NCI-H2171 (cell line): Measurements from ENCODE around the gene TMED1.
"Not testable (repeated sequence)": the region's sequence is repeated elsewhere in the genome, so short reads cannot be mapped to it uniquely, and the experiment has no call there.

Experiments used
- DNase-seq: peaks from one replicate; lab custom pipeline; 2025; lab: John Stamatoyannopoulos, UW

Gene TMED1

DNA sequence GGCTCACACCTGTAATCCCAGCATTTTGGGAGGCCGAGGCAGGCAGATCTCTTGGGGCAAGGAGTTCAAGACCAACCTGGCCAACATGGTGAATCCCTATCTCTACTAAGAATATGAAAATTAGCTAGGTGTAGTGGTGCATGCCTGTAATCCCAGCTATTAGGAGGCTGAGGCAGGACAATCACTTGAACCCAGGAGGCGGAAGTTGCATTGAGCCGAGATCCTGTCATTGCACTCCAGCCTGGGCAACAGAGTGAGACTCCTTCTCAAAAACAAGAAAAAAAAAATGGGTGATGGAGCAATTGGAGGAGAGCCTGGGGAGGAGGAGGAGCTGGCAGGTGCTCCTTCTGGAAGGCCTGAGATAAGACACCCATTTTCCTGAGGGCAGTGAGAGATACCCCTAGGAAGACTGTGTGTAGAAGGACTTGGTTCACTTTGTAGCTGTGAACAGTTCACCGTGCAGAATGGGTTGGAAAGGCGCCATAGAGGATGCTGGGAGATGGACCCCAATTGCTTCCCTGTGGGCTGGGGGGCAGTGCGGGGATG lies 26.6 kb upstream of the TMED1 start:
- DNase-seq = no peak

DNA sequence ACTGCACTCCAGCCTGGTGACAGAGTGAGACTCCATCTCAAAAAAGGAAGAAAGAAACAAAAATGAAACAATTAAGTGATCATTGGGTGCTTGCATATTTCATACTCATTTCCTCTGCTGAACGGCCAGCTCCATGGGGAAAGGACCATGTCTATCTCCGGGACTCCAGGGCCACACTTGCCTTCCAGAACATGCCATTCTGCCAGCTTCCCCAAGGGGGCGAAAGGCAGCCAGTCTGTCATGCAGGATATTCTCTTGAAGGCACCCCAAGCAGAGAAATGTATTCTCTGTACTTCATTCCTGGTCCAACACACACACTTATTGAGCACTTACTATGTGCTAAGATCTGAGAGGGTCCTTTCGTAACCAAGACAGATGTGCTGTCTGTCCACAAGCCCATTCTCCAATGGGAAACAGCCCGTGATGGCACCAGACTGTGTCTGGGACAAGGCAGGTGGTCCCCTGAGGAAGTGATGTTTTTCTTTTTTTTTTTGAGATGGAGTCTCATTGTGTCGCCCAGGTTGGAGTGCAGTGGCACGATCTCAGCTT lies 25.2 kb upstream of the TMED1 start:
- DNase-seq = no peak

DNA sequence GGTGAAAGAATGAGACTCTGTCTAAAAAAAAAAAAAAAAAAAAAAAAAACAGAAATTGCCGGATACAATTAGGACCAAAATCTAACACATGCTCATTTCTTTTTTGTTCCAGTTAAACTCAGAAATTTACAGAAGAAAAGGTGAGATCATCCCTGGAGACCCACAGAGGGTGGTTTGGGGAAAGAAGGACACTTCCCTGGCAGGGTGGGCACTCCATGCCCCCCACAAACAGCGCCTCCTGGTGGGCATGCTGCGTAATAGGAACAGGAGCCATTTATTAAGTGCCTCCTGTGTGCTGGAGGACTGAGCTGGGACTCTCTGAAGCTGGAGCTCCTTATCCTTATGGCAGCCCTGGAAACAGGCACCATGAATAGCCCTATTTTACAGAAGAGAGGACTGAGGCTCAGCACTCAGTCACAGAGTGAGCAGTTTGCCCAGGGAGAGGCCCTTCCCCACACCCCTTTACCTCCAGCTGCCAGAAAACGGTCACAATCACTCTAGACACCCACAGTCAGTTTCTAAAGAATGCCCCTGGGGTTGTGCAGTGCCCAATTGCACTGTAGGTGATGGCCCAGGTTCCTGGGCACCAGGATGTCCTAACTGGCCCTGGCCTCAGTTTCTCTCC lies 22.3 kb upstream of the TMED1 start:
- no peak for DNase-seq

DNA sequence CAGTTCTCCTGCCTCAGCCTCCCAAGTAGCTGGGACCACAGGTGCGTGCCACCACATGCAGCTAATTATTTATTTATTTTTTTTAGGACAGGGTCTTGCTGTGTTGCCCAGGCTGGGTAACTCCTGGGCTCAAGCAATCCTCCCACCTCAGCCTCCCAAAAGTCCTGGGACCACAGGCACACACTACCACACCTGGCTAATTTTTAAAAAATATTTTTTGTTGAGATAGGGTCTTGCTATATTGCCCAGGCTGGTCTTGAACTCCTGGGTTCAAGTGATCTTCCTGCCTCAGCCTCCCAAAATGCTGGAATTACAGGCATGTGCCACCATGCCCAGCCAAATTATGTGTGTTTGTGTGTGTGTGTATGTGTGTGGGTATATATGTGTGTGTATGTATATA lies 20.9 kb upstream of the TMED1 start:
- not testable (repeated sequence) for DNase-seq

- DNase-seq = no peak
Measured at GRCh38 chr19:10855879-10856522, 20.0 kb upstream of the TMED1 start.

DNA sequence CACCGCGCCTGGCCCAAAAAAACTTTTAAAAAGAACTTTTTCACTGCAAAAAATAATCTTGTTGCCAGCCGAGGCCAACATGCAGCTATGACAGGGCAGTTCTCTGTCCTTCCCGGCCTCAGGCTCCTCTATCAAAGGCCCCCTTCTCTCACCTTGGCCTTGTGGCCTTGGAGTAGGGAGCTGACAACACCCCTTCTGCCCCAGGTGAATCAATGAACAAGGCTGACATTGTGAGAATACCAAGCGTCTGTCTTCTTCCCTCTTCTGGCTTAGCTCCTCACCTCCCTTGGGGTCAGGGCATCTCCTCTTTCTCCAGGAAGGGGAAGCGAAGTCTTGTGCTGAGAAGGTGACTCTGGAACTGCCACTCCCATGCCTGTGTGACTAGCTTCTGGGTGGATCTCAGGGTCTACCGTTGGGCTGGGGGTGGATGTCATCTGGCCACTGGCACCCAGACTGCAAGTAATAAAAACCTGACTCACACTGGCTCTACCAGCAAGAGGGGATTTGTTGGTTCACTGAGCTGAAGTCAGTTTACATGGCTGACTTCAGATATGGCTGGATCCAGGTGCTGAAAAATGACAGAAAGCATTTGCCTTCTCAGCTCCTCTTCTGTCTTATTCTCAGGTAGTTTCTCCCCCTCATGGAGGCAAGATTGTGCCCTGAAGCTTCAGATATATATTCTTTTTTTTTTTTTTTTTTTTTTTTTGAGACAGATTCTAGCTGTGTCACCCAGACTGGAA lies 18.5 kb upstream of the TMED1 start:
- DNase-seq = no peak

GRCh38 chr19:10852941-10853340 lies 16.9 kb upstream of the TMED1 start:
- DNase-seq = no peak

- no peak for DNase-seq
Measured at GRCh38 chr19:10852098-10852800, 16.2 kb upstream of the TMED1 start.

DNA sequence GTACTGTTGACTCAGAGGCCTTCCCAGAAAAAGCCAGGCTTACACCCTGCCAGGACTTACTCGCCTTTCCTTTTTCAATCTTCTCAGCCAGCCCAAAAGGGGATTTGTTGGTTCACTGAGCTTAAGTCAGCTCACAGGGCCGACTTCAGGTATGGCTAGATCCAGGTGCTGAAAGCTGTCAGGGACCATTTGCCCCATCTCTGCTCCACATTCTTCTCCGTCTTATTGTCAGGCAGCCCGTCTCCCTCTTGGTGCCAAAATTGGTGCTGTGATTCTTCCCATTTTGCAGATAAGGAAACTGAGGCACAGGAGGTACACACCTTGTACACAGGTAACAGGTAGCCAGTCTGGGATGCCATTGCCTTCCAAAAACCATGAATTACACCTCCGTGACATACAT lies 14.6 kb upstream of the TMED1 start:
- DNase-seq = no peak

- DNase-seq = no peak
Measured at GRCh38 chr19:10848230-10848856, 12.3 kb upstream of the TMED1 start, which contains the start of gene C19orf38. Gene C19orf38, plus strand, starts transcription at chr19:10848415. Its CDS starts 94 bp downstream, at chr19:10848509.

GRCh38 chr19:10846500-10847202 lies 10.6 kb upstream of the TMED1 start:
- DNase-seq = no peak

DNA sequence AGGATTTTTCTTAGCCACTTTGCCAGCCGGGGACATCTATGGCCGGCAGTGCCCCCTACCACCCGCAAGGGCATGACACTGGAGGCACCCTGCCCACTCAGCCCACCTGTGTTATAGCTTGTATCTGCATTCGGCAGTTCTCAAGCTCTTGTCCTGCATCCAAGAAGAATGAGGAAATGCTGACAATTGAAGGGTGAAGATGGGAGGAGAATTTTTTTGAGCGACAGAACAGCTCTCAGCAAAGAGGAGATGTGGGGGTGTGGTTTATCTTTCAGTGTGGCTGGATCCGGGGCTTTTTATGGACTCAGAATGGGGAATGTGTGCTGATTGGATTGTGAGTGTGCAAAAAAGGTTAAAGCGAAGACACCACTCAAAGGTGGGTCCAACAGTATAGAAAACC lies 6.8 kb upstream of the TMED1 start:
- no peak for DNase-seq

- DNase-seq = no peak
Measured at GRCh38 chr19:10839114-10840050, 3.4 kb upstream of the TMED1 start.

GRCh38 chr19:10838377-10838776 lies 2.4 kb upstream of the TMED1 start:
- DNase-seq = no peak

GRCh38 chr19:10837649-10838048 lies 1.6 kb upstream of the TMED1 start:
- not testable (repeated sequence) for DNase-seq

DNA sequence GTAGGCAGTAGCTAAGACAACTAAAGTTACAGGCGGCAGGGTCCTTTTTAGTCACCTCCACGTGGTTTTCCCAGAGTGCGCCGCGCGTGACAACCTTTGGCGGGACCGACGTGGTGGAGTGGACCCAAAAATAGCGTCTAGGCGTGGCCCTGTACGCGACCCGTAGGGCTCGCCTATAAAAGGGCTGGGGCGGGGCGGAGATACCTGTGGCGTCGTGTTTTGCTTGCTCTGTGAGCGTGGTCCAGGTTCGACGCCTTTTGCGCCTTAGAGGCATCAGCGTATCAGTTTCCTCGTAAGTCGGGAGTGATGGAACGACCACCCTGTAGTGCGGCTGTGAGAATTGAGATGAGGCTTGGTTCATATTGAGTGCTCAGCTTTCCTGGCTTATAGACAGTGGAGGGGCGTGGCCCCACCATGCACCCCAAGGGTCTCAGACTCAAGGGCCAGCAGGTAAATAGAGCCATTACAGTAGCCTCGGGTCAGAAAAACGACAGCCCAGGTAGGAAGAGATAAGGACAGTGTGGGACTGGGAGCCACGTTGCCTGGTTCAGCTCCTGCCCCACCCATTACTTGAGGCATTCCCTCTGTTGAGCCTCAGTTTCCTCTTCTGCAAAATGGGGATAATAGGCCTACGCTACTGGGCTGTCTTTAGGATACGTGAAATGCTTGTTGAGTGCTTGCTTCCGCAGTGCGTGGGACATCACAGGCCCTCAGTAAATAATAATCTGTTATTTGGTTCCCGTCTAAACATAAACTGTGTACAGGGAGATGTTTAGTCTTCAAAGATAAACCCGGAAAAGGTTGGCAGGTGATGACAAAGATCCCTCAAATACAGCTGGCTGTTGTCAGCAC lies 693 bp upstream of the TMED1 start:
- peak; percentile 87 for DNase-seq

DNA sequence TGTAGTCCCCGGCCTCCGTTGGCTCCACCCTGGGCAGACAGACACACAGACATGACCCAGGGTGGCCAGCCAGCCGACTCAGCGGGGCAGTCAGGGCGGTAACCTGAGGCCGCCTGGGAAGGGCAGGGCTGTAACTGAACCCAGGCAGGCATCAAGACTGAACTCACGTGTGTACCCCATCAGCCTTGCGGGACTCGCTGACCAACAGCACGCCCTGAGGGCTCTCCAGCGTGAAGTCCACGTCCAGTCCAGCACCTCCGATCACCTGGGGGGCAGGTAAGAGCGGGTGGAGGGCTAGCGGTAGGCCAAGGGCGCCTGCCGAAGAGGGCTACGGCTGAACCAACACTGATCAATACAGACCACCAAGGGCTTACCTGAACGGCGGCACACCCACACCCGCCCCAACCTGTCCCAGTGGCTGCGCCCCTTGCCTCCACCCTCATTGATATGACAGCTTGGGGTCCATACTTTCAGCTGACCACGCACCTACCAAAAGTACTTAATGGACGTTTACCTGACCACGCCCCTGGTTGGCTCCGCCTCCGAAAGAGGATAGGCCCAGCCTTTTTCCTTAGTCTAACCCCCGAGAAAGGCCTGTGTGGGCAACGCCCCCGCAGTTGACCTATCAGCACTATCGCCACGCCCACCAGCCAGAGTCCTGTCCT lies 791 bp downstream of the TMED1 start:
- no peak for DNase-seq

DNA sequence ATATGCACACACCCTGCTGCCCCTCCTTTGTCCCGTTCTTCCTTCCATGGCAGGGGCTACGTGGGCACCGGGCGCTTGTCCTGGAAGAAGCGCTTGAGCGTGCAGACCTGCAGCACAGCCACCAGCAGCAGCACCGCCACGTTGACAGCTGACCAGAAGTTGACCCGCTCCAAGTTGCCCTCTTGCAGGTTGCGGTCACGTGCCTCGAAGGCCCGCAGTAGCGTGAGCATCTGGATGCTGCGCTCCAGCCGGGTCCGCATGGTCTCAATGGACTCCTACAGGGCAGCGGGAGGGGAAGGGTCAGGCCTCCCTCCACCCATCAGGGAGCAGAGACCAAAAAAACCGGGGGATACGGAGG lies 3.1 kb downstream of the TMED1 start:
- no peak for DNase-seq
